Mammary epithelial cell (primary cell): ENCODE measurements around the gene CATSPERD.

Experiments
- CTCF ChIP-seq, 2 donors: IDR thresholded peaks in 1 of 2; conservative IDR thresholded peaks in 1 of 2; 2 replicates each; pipeline ENCODE4 v1.5.1; 2011 to 2012; ENCODE audit warnings: inconsistent platforms in 2 of 2, low read length in 2 of 2, mild to moderate bottlenecking in 2 of 2, control low read depth in 1 of 2, low read depth in 1 of 2; ENCODE audit not compliant: insufficient read depth in 1 of 2; ENCODE audit errors: extremely low read depth in 1 of 2
- EZH2 ChIP-seq: IDR thresholded peaks from 2 replicates; pipeline ENCODE4 v1.6.1; 2012; ENCODE audit warnings: low read length, inconsistent platforms, borderline replicate concordance

GRCh38 chr19:5814852-5815246, 94.4 kb downstream of the CATSPERD start:
- TF ChIP-seq CTCF (conservative IDR thresholded peaks at IDR 0.05 in 1 of 2, IDR thresholded peaks at IDR 0.05 in 1 of 2; ENCODE audit: extremely low read depth in 1 of 2, insufficient read depth in 1 of 2, low read depth in 1 of 2, low read length in 2 of 2) = no peak
- no peak for TF ChIP-seq EZH2
